HEK293T (cell line): ENCODE measurements around the gene ORM2.

Experiments used
- CTBP1 ChIP-seq: fragments of 450-650 bp; IDR thresholded peaks from 2 replicates; pipeline ENCODE4 v1.6.1; 2016; ENCODE audit warnings: borderline replicate concordance
- ELF4 ChIP-seq: fragments of 450-650 bp; IDR thresholded peaks from 2 replicates; pipeline ENCODE4 v1.6.1; 2017; ENCODE audit warnings: antibody characterized with exemption
- FOXA1 ChIP-seq: fragments of 450-650 bp; IDR thresholded peaks from 2 replicates; pipeline ENCODE4 v1.6.1; 2016; ENCODE audit warnings: mild to moderate bottlenecking
- FOXK2 ChIP-seq: fragments of 450-650 bp; IDR thresholded peaks from 2 replicates; pipeline ENCODE4 v1.6.1; 2016; ENCODE audit warnings: mild to moderate bottlenecking
- FOXM1 ChIP-seq: fragments of 450-650 bp; IDR thresholded peaks from 2 replicates; pipeline ENCODE4 v1.6.1; 2017; ENCODE audit warnings: mild to moderate bottlenecking, borderline replicate concordance
- L3MBTL2 ChIP-seq: fragments of 450-650 bp; conservative IDR thresholded peaks from 2 replicates; pipeline ENCODE4 v1.6.1; 2016; ENCODE audit warnings: mild to moderate bottlenecking
- LEF1 ChIP-seq: fragments of 450-650 bp; IDR thresholded peaks from 2 replicates; pipeline ENCODE4 v1.6.1; 2017; ENCODE audit warnings: mild to moderate bottlenecking, borderline replicate concordance
- SP1 ChIP-seq: fragments of 450-650 bp; IDR thresholded peaks from 2 replicates; pipeline ENCODE4 v1.6.1; 2017
- SUZ12 ChIP-seq: fragments of 450-650 bp; IDR thresholded peaks from 2 replicates; pipeline ENCODE4 v1.6.1; 2016; ENCODE audit warnings: mild to moderate bottlenecking
- TARDBP ChIP-seq: fragments of 450-650 bp; IDR thresholded peaks from 2 replicates; pipeline ENCODE4 v1.6.1; 2016
- ZNF384 ChIP-seq: fragments of 450-650 bp; IDR thresholded peaks from 2 replicates; pipeline ENCODE4 v1.6.1; 2016
- TF ChIP-seq, protein P1 (sequence below): fragments of 450-650 bp; IDR thresholded peaks from 2 replicates; pipeline ENCODE4 v1.6.1; 2016

DNA sequence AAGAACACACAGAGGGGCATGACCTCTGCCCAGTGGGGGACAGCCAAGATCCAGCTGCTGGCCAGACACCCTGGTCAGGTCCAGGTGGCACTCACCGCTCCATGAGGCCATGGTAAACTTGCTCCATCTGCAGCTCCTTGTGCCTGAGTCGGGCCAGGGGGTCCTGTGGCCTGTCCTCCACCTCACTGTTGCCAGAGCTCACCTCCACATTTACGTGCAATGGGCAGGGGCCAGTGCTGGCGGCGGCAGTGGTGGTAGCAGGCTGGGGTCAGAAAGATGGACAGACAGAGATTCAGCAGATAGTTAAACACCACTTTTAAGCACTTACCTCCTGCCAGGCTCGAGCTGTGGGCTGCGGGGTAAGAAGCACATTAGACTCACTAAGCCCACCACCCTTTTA, 30.1 kb downstream of the ORM2 start:
- TF ChIP-seq L3MBTL2 (no peak), ZNF384 (no peak), FOXM1 (no peak), SUZ12 (no peak), TARDBP (no peak), FOXK2 (no peak), CTBP1 (no peak), FOXA1 (no peak), SP1 (no peak), LEF1 (no peak), ELF4 (no peak)
- TF ChIP-seq, protein P1, sequence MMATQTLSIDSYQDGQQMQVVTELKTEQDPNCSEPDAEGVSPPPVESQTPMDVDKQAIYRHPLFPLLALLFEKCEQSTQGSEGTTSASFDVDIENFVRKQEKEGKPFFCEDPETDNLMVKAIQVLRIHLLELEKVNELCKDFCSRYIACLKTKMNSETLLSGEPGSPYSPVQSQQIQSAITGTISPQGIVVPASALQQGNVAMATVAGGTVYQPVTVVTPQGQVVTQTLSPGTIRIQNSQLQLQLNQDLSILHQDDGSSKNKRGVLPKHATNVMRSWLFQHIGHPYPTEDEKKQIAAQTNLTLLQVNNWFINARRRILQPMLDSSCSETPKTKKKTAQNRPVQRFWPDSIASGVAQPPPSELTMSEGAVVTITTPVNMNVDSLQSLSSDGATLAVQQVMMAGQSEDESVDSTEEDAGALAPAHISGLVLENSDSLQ, result no peak
